B cell (primary cell): ENCODE results near the gene PFN3.

Experiments used
- CTCF ChIP-seq: fragments of 200-600 bp; IDR thresholded peaks from one replicate; pipeline ENCODE4 v1.8.0; 2022; ENCODE audit warnings: antibody characterized with exemption, mild to moderate bottlenecking
- EZH2 ChIP-seq: IDR thresholded peaks from 2 replicates; pipeline ENCODE4 v1.6.1; 2012; ENCODE audit warnings: borderline replicate concordance, low read depth, mild to moderate bottlenecking, moderate library complexity, low read length; ENCODE audit not compliant: insufficient read depth, poor library complexity, severe bottlenecking

GRCh38 chr5:177362292-177362609 lies 38.2 kb downstream of the PFN3 start:
- TF ChIP-seq CTCF = no peak
- no peak for TF ChIP-seq EZH2
